Pericardium fibroblast (primary cell): ENCODE measurements around the gene ZNG1F. TPM values are rescaled to one million over a fixed set of nuclear protein-coding genes. Genes with fewer than 3 reads are reported as not detected.

Experiments
- total RNA-seq: library from RNA; depleted of rRNA; stranded (reverse); fragments of >200 nt; gene quantifications from 2 replicates; pipeline ENCODE4 v1.2.3, GENCODE V29; 2015

ZNG1F gene
- total RNA-seq, result under 0.01 and 1.2 TPM in 2 replicates

DNA sequence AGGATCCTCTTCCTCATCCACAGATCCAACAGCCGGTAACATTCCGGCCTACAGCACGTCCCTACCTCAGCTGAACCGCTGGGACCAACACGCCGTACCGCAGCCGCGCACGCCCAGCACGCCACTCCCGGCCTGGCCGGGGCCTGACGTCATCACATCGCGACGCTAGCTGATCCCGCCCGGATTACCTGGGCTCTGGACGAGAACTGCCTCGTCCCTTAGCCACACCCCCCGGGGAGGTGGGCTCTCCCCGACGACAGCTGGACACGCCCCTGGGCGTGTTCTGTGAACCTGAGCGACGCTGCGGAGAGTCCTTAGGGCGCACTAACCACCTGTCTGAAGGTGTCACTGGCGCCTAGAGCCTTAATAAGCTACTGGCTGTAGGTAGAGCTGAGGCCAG lies at the start of gene ZNG1F:
ZNG1F (minus strand) TSS at position 101 of the 400 bp plus-strand sequence; CDS start at position 42, 59 bp downstream.

GRCh38 chr9:41128581-41128980 lies 60.5 kb downstream of the ZNG1F start, which contains the start of gene FOXD4L6:
TSS of gene FOXD4L6 (minus strand) at chr9:41128681. CDS start at chr9:41128383, 298 bp downstream.

Other genes with a start within 250 kb of the ZNG1F start
- gene FOXD4L6, start 60.6 kb downstream of the ZNG1F start, total RNA-seq, result 0.09 TPM in 1 of 2 replicates, not detected in the other